Right renal cortex interstitium (tissue), 3 donors: ENCODE data around the gene KCNQ1. TPM values are rescaled to one million over a fixed set of nuclear protein-coding genes. Genes with fewer than 3 reads are reported as not detected.

ENCODE experiments used
- DNase-seq, 3 donors: peaks; one replicate each; pipeline ENCODE4 v3.0.0-alpha.2; 2013; ENCODE audit warnings: low read depth in 3 of 3, low spot score in 2 of 3
- polyA plus RNA-seq, 3 donors: library from polyadenylated mRNA; unstranded; fragments of 120-200 nt; gene quantifications; one replicate each; pipeline ENCODE4 v1.2.1, GENCODE V29; 2013; ENCODE audit not compliant: insufficient read length in 3 of 3

KCNQ1 gene
- polyA plus RNA-seq, 3 donors: 8.4 to 11.8 (median 10.2) TPM

DNA sequence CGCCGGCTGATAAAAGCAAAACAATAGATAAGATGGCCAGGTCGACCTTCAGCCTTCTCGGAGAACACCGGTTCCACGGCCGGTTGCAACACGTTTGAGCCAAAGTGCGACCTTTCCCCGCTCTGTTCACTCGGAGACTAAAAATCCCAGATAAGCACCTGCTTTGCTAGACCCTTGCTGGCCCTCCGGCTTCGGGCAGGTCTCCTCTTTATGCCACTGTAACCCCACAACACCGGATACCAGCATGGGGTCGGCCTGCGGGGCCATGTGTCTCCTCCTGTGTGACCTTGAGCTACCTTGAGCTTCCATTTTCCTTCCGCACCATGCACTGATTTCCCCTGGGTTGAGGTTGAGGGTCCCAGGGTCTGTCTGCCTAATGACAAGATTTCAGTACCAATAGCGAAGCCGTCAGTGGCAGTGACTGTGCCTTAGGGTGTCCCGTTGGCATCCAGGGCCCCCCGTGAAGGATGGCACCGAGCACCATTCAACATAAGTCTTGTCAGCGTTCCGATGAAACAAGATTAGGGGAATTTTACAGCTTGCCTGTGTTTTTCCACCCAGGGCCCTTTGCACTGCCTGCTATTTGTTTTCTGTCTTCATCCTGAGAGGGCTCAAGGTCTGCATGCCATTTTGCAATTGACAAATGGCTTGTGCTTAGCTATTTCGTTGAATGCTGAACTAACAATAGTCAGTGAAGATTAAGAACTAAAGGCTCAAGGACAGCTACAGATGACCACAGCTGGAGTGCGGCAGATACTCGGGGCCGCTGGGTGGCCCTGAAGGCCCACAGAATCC, 118.6 kb downstream of the KCNQ1 start:
- DNase-seq: no peak

DNA sequence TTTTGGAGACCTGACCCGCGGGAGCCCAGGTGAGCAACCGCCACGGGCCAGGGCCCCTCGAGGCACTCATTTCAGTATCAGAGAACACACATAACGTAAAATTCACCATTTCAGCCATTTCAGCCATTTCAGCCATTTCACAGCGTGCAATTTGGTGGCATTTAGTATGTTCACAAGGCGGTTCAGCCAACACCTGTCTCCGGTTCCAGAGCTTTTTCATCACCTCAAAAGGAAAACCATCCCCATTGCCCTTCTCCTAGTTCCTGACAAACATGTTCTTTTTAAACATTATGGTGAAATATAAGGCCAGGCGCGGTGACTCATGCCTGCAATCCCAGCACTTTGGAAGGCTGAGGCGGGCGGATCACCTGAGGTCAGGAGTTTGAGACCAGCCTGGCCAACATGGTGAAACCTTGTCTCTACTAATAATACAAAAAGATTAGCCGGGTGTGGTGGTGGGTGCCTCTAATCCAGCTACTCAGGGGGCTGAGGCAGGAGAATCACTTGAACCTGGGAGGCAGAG, 119.3 kb downstream of the KCNQ1 start:
- DNase-seq: no peak

DNA sequence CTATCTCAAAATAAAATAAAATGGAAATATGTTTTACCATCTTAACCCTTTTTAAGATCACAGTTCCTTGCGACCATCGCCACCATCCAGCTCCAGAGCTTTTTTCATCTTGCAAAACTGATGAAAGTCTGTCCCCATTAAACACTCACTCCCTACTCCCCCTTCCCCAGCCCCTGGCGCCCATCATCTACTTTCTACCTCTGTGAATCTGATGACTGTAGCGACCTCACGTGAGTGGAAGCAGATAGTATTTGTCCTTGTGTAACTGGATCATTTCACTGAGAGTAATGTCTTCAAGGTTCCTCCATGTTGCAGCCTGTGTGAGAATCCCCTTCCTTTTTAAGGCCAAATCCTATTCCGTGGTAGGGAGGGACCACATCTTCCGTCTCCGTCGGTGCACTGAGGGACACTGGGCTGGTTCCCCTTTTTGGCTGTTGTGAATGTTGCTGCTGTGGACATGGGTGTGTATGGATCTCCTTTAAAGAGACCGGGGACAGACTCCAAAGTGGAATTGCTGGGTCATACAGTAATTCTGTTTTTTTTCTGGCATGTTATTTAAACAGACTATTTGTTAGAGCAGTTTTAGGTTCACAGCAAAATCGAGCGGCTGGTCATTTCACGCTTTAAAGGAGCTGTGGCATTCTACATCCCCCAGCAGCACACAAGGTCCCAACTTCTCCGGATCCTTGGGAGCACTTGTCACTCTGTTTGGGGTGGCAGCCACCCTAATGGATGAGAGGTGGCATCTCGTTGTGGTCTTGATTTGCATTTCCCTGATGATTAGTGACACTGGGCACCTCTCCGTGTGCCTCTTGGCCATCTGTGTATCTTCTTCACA, 120.0 kb downstream of the KCNQ1 start:
- DNase-seq: no peak

DNA sequence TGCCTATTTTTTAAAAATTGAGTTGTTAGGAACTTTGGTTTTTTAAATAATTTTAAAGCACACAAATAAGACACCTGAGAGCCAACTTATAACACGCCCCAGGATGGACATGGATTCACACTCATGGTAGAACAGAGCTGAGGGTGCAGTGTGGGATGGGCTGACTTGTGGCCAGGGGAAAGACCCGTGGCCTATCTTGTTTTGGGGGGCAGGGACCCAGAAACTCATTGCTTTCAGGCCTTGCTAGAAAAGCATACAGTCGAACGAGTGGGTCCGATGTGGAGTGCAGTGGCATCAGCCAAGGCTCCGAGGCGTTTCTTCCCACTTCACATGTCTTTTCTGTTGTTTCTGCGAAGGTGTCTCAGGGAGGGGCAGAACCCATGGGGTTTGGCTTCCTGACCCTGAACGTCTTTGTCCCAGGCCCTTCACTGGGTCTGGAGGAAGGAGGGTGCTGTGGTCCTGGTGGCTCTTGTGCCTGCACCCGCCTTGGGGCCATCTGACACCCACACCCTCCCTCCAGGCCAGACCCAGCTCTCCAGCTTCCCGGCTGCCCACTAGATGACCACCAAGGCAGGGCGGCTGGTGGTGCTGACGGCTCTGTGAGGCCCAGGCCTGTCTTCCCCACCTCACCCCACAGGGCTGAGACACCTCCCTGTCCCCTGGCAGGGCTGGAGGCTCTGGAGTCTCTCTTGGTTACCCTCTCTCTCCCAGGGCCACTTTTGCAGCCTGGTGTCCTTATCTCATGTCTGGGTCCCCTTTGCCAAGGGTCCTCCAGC, 120.8 kb downstream of the KCNQ1 start:
- DNase-seq: no peak

DNA sequence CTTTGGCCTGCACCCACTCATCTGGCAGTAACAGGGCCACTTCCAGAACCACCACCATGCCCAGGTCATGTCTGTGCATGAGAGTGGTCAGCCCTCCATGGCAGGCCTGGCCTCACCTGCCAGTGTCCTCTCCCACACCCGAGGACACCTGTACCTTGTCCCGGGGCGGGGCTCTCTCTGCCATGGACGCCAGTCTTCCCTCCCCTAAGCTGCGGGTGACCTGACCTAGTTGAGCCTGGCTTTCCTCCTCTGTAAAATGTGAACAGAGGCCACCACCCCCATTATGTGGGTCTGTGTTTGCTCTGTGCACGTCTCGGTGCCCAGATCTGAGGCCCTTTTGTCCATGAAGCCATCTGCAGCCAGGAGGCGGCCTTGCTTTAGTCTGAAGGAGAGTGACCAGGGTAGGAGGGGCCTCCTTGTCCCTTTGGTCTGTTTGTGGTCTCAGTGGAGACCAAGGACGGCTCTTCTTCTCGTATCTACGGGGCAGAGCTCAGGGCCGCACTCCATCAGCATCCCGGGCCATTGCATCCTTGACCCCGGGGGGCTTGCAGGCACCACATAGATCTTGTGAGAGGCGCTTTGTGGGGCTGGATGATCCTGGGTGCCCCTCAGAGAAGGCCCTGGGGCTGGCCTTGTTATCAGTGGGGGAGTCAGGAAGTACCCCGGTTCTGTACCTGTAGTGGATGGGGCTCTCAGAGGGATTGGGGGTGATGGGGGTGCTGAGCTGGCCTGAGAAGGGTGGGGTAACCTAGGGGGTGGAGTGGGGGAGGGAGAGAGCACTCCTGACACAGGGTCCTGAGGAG, 121.6 kb downstream of the KCNQ1 start:
- no peak for DNase-seq

DNA sequence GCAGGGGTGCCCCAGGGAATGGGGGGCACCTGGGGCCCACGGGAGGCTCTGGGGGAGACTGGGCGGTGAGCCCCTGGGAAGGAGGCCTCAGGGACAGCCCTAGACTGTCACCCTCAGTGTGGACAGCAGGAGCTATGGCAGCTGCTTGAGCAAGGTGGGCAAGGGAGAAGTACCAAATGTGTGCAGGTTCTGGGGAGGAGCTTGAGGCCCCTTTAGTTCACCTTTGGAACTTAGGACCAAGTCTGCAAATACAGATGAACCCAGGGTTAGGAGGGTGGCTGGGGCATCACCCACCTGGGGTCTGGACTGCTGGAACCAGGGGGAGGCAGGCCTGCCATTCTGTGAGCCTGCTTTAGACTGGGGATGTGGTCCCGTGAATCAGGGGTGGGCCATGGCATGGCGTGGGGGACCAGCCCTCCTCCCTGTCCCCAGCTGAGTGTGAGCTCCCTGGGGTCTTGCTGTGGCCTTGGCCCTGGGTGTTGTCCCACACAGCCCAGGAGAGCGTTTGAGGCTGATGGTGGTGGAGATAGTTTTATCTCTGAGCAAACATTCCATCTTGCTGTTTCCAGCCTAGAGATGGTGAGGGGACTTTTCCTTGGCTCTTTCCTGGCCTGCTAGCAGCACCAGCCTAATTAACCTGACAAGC, 122.3 kb downstream of the KCNQ1 start:
- DNase-seq: no peak

DNA sequence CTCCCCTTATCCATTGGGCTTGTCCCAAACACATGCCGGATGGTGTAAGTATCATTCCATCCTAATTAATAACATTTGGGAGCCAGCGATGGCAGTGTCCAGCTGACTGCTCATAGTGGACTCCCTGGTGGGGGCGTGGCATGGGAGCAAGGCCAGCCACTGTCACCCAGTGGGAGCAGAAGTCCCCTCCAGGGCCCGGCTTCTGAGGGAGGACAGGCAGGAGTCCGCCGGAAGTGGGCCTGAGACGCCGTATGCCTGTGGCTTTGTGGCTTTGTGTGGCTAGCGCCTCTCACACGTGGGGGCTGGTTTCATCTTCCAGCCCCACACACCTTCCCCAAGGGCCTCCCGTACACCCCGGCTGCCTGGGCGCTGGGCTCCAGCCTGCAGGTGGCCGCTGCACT, 124.5 kb downstream of the KCNQ1 start:
- DNase-seq: no peak

DNA sequence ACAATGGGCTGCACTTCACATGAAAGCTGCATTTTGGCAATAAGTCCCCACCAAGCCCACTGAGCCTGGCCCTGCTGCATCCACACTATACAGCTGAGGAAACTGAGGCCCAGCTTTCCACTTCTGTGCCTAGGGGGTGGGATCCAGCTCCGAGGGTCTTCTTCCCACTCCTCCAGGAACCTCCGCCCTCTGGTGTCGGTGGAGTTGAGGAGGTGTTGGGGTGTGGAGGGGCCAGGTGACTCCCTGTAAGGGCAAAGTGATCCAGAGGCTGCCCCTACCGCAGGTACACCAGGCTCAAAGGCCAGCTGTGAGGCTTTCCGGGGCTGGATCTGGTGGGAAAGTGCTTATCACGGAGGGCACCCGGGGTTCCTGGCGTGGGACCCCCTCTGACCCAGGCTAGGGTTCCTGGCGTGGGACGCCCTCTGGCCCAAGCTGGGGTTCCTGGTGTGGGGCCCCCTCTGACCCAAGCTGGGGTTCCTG, 125.0 kb downstream of the KCNQ1 start:
- DNase-seq: no peak

DNA sequence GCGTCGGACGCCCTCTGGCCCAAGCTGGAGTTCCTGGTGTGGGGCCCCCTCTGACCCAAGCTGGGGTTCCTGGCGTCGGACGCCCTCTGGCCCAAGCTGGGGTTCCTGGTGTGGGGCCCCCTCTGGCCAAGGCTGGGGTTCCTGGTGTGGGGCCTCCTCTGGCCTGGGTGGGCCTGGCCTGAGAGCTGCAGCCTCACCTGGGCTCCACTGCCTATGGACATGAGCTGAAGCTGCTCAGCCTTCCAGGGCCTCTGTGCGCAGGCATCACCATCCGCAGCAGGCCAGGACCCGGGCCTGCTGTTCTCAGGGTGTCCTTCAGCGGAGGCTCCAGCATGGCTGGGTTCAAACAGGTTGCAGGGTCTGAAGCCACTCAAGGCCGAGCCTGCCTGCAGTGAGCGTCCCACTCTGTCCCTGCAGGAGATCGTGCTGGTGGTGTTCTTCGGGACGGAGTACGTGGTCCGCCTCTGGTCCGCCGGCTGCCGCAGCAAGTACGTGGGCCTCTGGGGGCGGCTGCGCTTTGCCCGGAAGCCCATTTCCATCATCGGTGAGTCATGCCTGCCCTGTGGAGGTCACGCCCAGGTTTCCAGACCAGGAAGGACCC, 125.5 kb downstream of the KCNQ1 start:
- DNase-seq: no peak

DNA sequence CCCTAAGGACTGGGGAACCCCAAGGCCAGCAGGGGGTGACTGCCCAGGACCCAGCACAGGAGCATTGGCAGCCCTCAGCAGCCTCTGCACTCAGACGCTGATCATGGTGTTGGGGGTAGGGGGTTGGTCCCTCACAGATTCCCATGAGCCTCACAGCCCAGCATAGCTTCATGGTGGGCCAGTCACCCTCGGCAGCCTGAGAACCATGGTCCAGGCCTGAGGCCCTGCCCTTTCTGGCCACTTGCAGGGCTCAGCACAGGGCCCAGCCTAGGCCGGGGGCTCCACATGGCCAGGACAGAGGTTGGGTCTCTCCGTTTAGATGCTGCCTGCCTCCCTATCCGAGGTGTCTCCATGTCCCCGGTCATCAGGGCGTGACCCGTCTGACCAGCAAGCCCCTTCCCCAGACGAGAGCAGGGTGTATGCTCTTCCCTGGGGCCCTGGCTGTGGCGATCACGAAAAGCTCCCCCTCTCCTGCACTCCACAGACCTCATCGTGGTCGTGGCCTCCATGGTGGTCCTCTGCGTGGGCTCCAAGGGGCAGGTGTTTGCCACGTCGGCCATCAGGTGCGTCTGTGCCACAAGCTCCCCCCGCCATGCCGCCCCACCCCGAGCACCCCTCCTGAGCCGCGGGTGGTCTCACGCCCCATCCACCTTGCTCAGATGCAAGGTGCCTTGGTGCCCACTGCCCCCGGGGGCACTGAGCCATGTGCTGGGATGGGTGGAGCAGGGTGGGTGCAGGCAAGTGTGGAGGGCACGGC, 126.2 kb downstream of the KCNQ1 start:
- DNase-seq: no peak

DNA sequence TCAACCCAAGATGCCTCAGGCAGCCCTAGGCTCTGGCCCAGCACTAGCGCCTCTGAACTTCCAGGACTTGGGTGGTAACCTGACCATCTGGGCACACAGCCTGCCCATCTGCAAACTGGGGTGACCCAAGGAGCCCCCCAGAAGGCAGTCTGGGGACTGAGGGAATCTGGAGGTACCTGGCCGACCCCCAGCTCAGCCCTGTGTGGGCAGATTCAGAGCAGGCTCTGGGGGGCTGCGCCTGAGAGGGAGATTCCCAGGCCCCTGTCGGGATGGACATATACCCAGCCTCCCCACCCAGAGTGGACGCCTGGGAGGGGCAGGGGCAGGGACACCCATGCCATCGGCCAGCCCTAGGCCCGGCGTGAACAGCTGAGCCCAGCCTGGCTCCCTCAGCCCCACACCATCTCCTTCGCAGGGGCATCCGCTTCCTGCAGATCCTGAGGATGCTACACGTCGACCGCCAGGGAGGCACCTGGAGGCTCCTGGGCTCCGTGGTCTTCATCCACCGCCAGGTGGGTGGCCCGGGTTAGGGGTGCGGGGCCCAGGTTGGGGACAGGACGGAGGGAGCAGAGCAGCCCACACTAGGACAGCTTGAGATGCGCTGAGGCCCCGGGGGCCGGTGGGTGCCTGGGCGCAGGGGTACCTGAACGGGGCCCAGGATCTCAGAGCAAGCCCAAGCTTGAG, 126.9 kb downstream of the KCNQ1 start:
- DNase-seq: no peak

DNA sequence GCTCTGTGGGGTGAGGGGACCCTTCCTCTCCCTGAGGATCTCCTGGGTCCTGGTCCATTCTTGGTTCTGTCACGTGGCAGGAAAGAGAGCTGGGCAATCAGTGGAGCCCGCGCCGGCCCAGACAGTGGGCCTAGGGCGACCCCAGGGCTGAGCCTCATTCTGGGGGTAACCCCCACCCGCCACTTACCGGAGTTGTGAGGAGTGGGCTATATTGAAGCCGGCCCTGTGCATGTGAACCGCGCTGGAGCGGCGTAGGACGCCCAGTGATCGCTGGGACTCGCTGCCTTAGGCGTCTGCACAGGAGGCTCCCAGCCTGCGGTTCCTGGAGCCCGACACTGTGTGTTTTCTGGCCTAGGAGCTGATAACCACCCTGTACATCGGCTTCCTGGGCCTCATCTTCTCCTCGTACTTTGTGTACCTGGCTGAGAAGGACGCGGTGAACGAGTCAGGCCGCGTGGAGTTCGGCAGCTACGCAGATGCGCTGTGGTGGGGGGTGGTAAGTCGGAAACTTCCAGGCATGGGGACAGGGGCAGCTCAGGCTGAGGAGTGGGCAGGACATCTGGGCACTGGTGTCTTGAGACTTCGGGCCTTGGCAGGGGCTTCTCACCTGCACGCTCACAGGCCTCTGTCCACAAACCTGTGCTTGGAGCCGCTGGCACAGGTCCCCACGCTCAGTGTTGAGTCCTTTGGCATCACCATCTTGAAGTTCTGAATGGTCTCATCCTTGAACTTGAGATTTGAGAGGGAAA, 127.9 kb downstream of the KCNQ1 start:
- no peak for DNase-seq

DNA sequence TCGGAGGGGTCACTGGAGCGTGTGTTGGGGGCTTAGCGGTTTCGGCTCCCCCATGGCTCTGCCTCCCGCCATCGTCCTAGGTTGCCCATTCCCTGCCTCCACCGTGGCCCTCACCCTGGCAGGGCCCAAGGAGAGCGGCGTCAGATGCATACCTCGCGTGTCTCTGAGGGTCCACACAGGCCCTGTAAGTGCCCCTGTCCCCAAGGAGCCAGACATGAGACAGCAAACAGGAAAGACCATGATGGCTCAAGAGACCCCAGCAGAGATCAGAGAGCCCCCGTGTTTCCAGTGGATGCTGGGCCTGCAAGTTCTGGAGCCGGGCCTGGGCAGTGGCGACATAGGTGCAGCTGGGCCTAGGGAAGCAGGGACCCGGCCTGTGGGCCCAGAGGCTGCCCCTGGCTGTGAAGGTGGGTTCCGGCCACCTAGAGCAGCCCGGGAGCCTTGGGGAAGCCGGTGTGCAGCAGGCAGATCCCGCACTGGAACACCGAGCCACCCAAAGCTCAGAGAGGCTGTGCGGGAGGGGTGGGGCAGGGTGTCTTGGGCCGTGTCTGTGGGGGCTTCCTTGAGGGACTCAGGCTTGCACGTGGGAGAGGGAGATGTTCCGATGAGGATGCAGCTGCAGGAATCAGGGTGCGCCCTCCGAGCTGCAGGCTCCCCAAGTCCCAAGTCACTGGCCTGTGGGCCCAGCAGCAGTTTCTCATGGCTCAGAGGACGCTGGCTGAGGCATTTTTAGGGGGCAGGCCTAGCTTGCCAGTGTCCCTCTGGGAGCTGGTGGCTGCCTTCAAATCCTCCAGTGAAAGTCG, 128.6 kb downstream of the KCNQ1 start:
- DNase-seq: no peak

DNA sequence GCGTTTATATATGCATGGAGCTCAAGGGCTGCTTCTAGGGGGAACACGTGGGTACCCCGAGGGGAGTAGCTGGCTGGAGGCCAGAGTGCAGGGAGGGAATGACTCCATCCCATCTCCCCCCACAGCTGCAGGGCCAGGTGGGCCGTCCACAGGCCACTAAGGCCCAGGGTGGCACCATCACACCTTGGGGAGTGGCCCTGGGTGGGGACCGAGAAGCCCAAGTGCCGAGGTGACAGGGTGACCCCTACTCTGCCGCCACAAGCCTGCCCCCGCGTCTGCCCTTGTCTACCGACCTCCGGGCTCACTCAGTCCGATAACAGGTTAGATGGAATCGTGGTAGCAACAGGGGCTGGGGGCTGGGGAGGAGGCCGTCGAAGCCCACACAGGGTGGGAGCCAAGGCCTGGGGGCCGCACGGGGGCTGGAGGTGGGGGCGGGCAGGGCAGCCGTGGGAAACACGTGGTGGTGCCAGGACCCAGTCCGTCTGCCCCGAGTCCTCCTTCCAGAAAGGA, 129.3 kb downstream of the KCNQ1 start:
- DNase-seq: no peak

DNA sequence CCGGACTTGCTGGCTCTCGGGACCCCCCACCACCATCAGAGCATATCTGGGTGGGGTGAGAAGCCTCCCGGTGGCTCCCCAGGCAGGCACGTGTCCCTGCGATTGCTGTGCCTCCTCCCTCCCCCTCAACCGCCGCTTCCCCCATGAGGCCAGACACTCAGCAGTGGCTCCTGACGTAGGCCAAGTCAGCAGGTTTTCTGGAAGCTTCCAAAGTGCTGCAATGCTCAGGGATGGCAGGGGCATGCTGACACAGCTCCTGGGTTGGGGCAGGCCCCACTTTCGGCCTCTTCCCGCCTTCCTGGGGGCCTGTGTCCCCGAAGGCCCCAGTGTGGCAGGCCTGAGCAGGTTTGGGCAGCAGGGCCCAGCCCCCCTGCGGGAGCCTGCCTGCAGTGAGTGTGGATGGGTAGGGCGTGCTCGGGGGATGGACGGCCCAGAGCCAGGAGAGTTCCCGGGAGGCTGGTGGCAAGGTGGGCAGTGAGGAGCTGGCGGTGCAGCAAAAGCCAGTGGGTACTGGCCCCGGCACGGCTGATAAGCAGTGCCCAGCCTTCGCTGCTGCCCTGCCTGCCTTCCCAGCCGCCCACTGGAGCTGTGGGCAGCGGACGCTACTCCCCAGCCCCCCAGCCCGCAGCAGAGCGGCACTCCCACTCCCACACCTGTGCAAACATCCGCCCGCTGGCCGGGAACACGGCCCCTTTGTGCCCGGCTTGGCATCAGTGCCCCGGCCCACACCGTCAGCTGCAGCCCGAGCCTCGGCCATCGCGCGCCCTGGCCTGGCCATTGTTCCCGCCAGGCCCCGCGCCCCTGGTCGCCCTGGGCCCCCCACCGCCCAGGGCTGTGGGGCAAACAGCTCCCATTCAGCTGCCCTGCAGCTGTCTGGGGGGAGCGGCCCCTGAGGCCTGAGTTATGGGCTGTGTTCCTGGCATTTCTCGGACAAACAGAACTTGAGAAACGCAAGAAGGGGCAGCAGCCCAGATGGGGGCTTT, 130.0 kb downstream of the KCNQ1 start:
- no peak for DNase-seq
